Measurements from ENCODE around the gene AS3MT. TPM values are rescaled to one million over a fixed set of nuclear protein-coding genes. Genes with fewer than 3 reads are reported as not detected.

Gene AS3MT
- total and polyA plus RNA-seq, 10 donors = 4.3 to 19.0 (median 9.6) TPM

- intact Hi-C loops (cut with DNase I; ENCODE audit: low total_unique reads) = no loop called here
- WGBS, 5 donors = 93 to 99% (median 98%) methylated on average over 3 of the region's 3 CpGs
Measured at GRCh38 chr10:102941401-102941800, 72.1 kb downstream of the AS3MT start.

GRCh38 chr10:102945449-102945848 is 76.2 kb downstream of the AS3MT start:
- H3K27ac ChIP-seq = no peak overlapping the region
- H3K4me1 ChIP-seq = peaks cover 0 to 5% (median 0%) of the 10 kb centered on the region in 6 donors
- H3K27me3 ChIP-seq (replicated peaks in 1 of 7) = no peaks in the 10 kb centered on the region
- WGBS, 5 donors = 83 to 95% (median 93%) methylated on average over 3 of the region's 3 CpGs
- no peaks in the 10 kb centered on the region for H3K9me3 ChIP-seq
- H3K36me3 ChIP-seq = peaks cover 0 to 2% (median 0%) of the 10 kb centered on the region in 6 donors
- TF ChIP-seq CTCF (IDR thresholded peaks at IDR 0.05 in 8 of 11, conservative IDR thresholded peaks at IDR 0.05 in 3 of 11) = no peak
- TF ChIP-seq POLR2AphosphoS5 (IDR thresholded peaks at IDR 0.05) = no peak
- TF ChIP-seq POLR2A (IDR thresholded peaks at IDR 0.05) = no peak
- DNase-seq = no peak
- intact Hi-C loops (cut with DNase I; ENCODE audit: low total_unique reads) = no loop called here
- no peak overlapping the region for H3K4me3 ChIP-seq

More at GRCh38 chr10:102941401-102941800, 72.1 kb downstream of the AS3MT start:
- Histone ChIP-seq H3K9me3 (no peaks in the 10 kb centered on the region), H3K36me3 (peaks cover 0 to 9% (median 0%) of the 10 kb centered on the region in 6 donors), H3K4me1 (peaks cover 0 to 5% (median 0%) of the 10 kb centered on the region in 6 donors), H3K4me3 (no peak overlapping the region), H3K27ac (no peak overlapping the region), H3K27me3 (replicated peaks in 1 of 7) (no peaks in the 10 kb centered on the region)
- no peak for DNase-seq
- no peak for TF ChIP-seq CTCF (IDR thresholded peaks at IDR 0.05 in 8 of 11, conservative IDR thresholded peaks at IDR 0.05 in 3 of 11)
- TF ChIP-seq POLR2A (IDR thresholded peaks at IDR 0.05) = no peak
- TF ChIP-seq POLR2AphosphoS5 (IDR thresholded peaks at IDR 0.05) = no peak

- no peak for DNase-seq
- Histone ChIP-seq H3K4me1 (peaks cover 0 to 5% (median 0%) of the 10 kb centered on the region in 6 donors), H3K9me3 (no peaks in the 10 kb centered on the region), H3K27ac (no peak overlapping the region), H3K4me3 (no peak overlapping the region), H3K36me3 (no peaks in the 10 kb centered on the region), H3K27me3 (replicated peaks in 1 of 7) (no peaks in the 10 kb centered on the region)
- no peak for TF ChIP-seq CTCF (IDR thresholded peaks at IDR 0.05 in 8 of 11, conservative IDR thresholded peaks at IDR 0.05 in 3 of 11)
- TF ChIP-seq POLR2A (IDR thresholded peaks at IDR 0.05) = no peak
- TF ChIP-seq POLR2AphosphoS5 (IDR thresholded peaks at IDR 0.05) = no peak
- 91 to 100% (median 95%) methylated on average over 2 of the region's 2 CpGs for WGBS, 5 donors
- intact Hi-C loops (cut with DNase I; ENCODE audit: low total_unique reads) = no loop called here
Measured at GRCh38 chr10:102945962-102946361, 76.7 kb downstream of the AS3MT start.

GRCh38 chr10:102946992-102947391 is 77.7 kb downstream of the AS3MT start:
- intact Hi-C loops (cut with DNase I; ENCODE audit: low total_unique reads) = no loop called here

More at GRCh38 chr10:102946992-102947391, 77.7 kb downstream of the AS3MT start:
- no peaks in the 10 kb centered on the region for H3K27me3 ChIP-seq (replicated peaks in 1 of 7)
- H3K9me3 ChIP-seq = no peaks in the 10 kb centered on the region
- TF ChIP-seq POLR2A (IDR thresholded peaks at IDR 0.05) (no peak), CTCF (IDR thresholded peaks at IDR 0.05 in 8 of 11, conservative IDR thresholded peaks at IDR 0.05 in 3 of 11) (no peak), POLR2AphosphoS5 (IDR thresholded peaks at IDR 0.05) (no peak)
- H3K4me3 ChIP-seq = no peak overlapping the region
- no peak for DNase-seq
- no peaks in the 10 kb centered on the region for H3K36me3 ChIP-seq
- 84 to 95% (median 90%) methylated on average over 2 of the region's 2 CpGs for WGBS, 5 donors
- H3K27ac ChIP-seq = no peak overlapping the region
- peaks cover 0 to 5% (median 0%) of the 10 kb centered on the region in 6 donors for H3K4me1 ChIP-seq

Data from spleen (tissue), 11 donors.